HG02885 (cell line): ENCODE results near the gene HOXC6.

Experiments used
- ATAC-seq: cut with Tn5 transposase; IDR thresholded peaks from one replicate; pipeline ENCODE4 v1.9.1; 2021; ENCODE audit warnings: mild to moderate bottlenecking; ENCODE audit not compliant: unreplicated experiment, poor library complexity

The HOXC6 gene

DNA sequence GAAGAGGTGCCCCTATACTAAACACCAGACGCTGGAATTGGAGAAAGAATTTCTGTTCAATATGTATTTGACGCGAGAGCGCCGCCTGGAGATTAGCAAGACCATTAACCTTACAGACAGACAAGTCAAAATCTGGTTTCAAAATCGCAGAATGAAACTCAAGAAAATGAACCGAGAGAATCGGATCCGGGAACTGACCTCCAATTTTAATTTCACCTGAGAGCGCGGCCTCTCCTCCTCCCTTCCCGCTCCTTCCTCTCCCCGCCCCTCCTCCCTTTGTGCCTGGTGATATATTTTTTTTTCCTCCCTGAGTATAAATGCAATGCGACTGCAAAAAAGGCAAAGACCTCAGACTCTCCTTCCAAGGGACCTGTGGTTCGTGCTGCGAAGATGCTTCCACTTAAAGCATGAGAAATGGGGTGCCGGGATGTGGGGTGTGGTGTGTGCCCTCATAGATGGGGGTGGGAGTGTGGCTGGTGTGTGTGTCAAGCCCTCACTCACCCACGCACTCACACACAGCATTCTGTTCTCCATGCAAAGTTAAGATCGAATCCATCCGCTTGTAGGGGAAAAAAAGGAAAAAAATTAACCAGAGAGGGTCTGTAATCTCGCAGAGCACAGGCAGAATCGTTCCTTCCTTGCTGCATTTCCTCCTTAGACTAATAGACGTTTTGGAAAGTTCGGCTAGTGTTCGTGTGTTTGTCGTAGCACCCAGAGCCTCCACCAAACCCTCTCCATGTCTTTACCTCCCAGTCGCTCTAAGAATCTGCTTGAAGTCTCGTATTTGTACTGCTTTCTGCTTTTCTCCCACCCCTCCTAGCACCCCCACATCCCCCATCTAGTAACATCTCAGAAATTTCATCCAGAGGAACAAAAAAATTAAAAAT, 38.8 kb upstream of the HOXC6 start:
- no peak for ATAC-seq

DNA sequence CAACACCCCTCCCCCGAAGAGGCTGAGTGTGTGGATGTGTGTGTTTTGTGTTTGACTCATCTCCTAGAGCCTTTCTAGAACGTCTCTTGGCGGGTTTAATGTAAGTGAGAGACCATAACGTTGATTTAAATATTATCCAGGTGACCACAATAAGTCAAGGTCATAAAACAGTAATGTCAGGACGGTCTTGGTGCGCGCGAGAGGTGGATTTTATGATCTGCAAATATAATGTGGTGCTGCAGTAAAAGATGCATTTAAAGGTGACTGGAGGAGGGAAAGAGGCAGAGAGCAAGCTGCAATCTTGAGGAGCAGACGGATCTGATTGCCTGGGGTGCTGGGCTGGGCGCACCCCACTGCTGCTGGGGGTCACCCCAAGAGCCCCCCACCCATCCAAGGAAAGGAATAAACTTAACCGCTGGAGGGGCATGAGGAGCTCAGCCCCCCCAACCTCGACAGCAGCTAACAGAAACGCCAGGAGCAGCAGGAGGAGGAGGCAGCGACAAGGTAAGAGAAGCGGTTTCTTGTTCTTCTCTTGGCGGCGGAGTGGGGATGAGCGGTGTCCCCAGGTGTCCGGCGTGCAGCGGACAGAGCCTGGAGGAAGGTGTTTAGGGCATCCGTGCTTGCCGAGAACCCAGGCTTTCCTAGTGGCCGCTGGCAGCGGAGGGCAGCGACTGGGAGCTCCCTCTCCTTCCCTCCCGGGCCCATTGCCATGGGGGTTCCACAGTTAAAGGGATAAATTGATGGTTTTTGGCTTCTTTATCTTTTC, 37.7 kb upstream of the HOXC6 start:
- no peak for ATAC-seq

- no peak for ATAC-seq
Observed at GRCh38 chr12:53991077-53991460, 37.2 kb upstream of the HOXC6 start.

- no peak for ATAC-seq
Observed at GRCh38 chr12:53992377-53992889, 35.8 kb upstream of the HOXC6 start.

GRCh38 chr12:53993162-53994008, 34.9 kb upstream of the HOXC6 start:
- ATAC-seq = no peak

- no peak for ATAC-seq
Observed at GRCh38 chr12:53994009-53994263, 34.3 kb upstream of the HOXC6 start.

- ATAC-seq = no peak
Observed at GRCh38 chr12:53994264-53995001, 33.8 kb upstream of the HOXC6 start.

DNA sequence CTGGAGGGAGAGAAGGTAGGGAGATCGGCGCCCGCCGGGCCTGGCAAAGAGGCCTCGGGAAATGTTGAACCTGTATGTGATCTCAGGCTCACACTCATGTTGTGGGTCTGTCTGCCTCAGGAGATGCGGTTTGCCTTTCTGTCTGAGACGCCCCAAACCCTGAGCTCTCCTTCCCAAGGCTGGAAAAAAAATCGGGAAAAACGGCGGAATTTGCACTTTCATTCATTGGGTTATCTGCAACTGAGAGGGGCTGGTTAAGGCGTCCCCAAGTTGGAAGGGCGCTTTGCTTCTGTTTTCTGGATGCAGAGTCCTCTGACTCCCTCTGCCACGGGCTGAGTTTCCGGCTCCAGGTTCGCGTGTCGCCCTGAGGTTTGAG, 33.2 kb upstream of the HOXC6 start:
- ATAC-seq = no peak

GRCh38 chr12:53995378-53996239, 32.6 kb upstream of the HOXC6 start:
- ATAC-seq = no peak

DNA sequence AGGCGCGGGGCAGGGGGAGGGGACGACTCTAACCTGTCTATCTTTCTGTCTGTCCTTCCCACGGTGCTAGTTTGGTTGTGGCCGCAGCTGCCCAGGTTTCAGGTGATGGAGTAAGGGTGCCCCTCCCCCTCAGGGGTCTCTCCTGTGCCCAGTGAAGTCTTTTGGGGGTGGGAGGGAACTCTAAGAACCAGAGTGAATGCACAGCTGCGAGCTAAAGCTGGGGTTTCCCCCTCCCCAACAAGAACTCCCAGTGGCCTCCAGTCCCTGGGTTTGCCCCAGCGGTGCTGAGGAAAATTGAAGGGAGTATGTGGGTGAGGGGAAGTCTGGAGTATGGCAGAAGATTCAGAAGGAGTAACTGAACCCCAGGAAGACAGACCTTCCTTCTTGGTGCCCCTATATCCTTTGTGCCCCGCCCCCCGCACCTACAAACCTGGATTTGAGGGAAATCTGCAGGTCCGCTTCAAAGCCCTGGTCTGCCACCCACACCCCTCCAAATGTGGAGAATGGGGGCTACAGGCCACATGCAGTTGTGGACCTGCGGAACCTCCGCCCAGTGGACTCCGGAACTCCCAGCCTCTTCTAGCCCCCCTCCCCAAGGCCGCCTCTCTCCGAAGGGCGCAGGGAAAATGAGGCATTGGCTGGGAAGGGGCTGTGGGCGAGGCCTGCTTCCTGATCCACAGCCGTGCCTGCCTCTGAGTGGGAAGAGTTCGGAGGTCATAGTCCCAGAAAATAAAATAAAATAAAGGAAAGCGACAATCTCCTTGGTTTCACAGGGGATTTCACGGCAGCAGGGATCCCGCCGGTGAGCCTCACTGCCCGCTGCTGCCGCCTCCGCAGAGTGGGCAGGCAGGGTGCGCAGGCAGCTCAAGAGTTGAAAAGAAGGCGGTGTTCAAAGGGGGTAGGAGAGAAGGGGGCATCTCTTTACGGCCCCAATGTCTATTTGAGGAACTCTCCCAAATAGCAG, 31.7 kb upstream of the HOXC6 start:
- ATAC-seq = no peak

GRCh38 chr12:53997204-53998109, 30.8 kb upstream of the HOXC6 start:
- ATAC-seq = no peak

DNA sequence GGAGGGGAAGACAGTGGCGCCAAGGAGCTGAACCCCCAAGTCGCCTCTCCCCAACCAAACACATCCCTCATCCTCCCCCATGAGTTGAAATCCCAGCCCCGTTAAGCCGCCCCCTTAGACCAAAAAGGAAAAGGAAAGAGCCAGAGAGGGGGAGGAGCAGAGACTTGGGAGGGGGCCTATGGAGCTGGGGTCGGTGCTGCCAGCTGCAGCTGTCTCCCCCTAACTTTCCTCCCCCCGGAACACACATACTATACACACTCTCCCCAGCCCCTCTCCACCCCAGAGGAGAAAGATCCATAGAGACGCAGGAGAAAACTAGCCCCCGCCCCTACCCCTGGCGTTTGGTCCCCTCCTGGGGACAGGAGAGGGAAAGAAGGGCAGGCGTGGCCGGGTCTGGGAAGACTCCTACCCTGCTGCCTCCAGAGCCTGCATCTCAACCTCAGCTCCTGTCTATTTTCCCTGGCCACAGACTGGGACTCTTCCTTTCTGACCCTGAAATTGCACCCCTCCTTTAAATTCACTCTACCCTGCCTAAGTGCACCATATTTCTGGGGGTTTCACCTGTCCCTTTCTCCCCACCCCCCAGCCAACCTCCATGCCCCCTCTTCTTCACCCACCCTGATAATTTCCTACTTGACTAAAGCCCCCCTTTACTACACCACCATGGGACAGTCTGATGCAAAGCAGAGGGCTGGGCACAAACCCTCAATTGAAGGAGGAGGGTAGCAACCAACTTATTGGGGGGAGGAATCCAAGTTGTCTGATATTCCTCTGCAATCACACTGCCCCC, 29.9 kb upstream of the HOXC6 start:
- no peak for ATAC-seq

- no peak for ATAC-seq
Observed at GRCh38 chr12:53998900-53999236, 29.4 kb upstream of the HOXC6 start.

- ATAC-seq = no peak
Observed at GRCh38 chr12:53999559-54000115, 28.6 kb upstream of the HOXC6 start.

- no peak for ATAC-seq
Observed at GRCh38 chr12:54000116-54001114, 27.8 kb upstream of the HOXC6 start, which contains the start of gene HOXC9. Gene HOXC9, plus strand, starts transcription at chr12:54000161. Its CDS starts 28 bp downstream, at chr12:54000189.
